Calu3 (cell line): ENCODE data around the gene RAB23. TPM values are rescaled to one million over a fixed set of nuclear protein-coding genes. Genes with fewer than 3 reads are reported as not detected.

ENCODE experiments used
- BruUV-seq: library from RNA; stranded (reverse); fragments of 400-500 nt; replicated peaks from 2 replicates; lab custom pipeline; 2021; lab: Mats Ljungman, UMichigan
- CTCF ChIA-PET: fragments of 300-600 bp; sonication (Branson Sonifier 250); formaldehyde crosslinking; loops from one replicate; lab custom pipeline; 2022; ENCODE audit warnings: antibody characterized with exemption; lab: Charles Lee
- DNase-seq: peaks from one replicate; pipeline ENCODE4 v3.0.0; 2022
- H3K27ac Mint-ChIP-seq: one replicate; pipeline ENCODE4 v1.8.0; 2022; ENCODE audit warnings: mixed read lengths; ENCODE audit not compliant: unreplicated experiment
- H3K27me3 Mint-ChIP-seq: one replicate; pipeline ENCODE4 v1.8.0; 2022; ENCODE audit warnings: mixed read lengths; ENCODE audit not compliant: unreplicated experiment
- H3K36me3 Mint-ChIP-seq: one replicate; pipeline ENCODE4 v1.8.0; 2022; ENCODE audit warnings: mild to moderate bottlenecking, moderate library complexity, mixed read lengths; ENCODE audit not compliant: insufficient read depth, unreplicated experiment
- H3K4me1 Mint-ChIP-seq: one replicate; pipeline ENCODE4 v1.8.0; 2022; ENCODE audit warnings: mild to moderate bottlenecking, low read depth, mixed read lengths; ENCODE audit not compliant: unreplicated experiment
- H3K4me3 Mint-ChIP-seq: one replicate; pipeline ENCODE4 v1.8.0; 2022; ENCODE audit warnings: mild to moderate bottlenecking, low read depth, moderate library complexity, mixed read lengths; ENCODE audit not compliant: unreplicated experiment
- H3K9me3 Mint-ChIP-seq: one replicate; pipeline ENCODE4 v1.8.0; 2022; ENCODE audit warnings: low read depth, mixed read lengths; ENCODE audit not compliant: unreplicated experiment
- intact Hi-C: fragments of 100-400 bp; cut with micrococcal nuclease; formaldehyde crosslinking; loops from one replicate; pipeline ENCODE4 v1.10.0; 2022; ENCODE audit not compliant: unreplicated experiment
- total RNA-seq: library from RNA; stranded (reverse); gene quantifications from 2 replicates; pipeline ENCODE4 v1.2.3, GENCODE V29; 2022
- TF ChIP-seq, protein P1 (sequence below): fragments of 200-600 bp; IDR thresholded peaks from one replicate; pipeline ENCODE4 v1.8.0; 2022; ENCODE audit warnings: antibody characterized with exemption; ENCODE audit not compliant: unreplicated experiment

RAB23 gene
- total RNA-seq, 1 experiment from 2014 or later: 10.9 TPM

DNA sequence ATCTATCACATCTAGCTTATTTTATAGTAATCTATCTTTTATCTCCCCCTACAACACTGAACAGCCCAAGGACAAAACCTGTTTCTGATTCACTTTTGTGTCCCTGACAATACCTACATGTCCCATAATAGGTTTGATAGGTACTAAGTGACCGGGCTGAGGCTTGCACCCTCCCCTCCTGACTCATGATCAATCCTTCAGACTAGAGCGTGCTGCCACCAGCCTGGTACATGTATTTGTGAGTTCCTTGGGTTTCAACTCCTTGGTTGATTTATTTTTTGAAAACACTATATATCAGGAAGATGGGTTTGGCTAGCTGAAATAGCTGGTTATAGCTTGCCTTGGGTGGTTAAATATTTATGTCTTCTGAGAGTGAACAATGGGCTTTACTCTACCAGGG, 41.6 kb upstream of the RAB23 start:
- Mint-ChIP-seq H3K36me3 (no peaks in the 10 kb centered on the region), H3K9me3 (no peaks in the 10 kb centered on the region), H3K27ac (no peak overlapping the region), H3K4me3 (no peak overlapping the region), H3K4me1 (no peaks in the 10 kb centered on the region), H3K27me3 (no peaks in the 10 kb centered on the region)
- TF ChIP-seq, protein P1, sequence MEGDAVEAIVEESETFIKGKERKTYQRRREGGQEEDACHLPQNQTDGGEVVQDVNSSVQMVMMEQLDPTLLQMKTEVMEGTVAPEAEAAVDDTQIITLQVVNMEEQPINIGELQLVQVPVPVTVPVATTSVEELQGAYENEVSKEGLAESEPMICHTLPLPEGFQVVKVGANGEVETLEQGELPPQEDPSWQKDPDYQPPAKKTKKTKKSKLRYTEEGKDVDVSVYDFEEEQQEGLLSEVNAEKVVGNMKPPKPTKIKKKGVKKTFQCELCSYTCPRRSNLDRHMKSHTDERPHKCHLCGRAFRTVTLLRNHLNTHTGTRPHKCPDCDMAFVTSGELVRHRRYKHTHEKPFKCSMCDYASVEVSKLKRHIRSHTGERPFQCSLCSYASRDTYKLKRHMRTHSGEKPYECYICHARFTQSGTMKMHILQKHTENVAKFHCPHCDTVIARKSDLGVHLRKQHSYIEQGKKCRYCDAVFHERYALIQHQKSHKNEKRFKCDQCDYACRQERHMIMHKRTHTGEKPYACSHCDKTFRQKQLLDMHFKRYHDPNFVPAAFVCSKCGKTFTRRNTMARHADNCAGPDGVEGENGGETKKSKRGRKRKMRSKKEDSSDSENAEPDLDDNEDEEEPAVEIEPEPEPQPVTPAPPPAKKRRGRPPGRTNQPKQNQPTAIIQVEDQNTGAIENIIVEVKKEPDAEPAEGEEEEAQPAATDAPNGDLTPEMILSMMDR: no peak
- no TSS peak for BruUV-seq
- no peak for DNase-seq
- intact Hi-C loops: no loop called here
- CTCF ChIA-PET: no interaction called here

GRCh38 chr6:57262901-57263694, 41.0 kb upstream of the RAB23 start:
- CTCF ChIA-PET: no interaction called here
- Mint-ChIP-seq H3K36me3 (no peaks in the 10 kb centered on the region), H3K9me3 (no peaks in the 10 kb centered on the region), H3K27me3 (no peaks in the 10 kb centered on the region), H3K4me1 (no peaks in the 10 kb centered on the region), H3K4me3 (no peak overlapping the region), H3K27ac (no peak overlapping the region)
- DNase-seq: no peak
- TF ChIP-seq, protein P1: no peak
- BruUV-seq: no TSS peak
- intact Hi-C loops: no loop called here

DNA sequence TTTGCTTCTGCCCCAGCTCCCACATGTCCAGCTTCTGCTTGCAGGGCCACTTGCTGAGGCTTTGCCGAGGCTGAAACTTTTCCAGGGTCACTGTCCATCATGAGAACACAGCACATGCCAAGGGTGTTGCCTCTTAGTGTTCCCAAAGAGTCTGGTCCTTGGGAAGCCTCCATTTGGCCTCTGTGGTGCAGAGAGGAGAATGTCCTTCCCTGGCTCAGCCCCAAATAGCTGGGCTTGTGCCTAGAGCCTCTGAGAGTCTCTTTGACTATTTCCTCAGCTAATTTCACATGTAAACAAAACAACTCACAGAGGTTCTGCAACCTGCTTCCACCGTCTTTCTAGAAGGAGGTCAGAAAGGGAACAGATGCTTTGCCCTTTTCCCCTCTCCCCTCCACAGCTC, 40.4 kb upstream of the RAB23 start:
- CTCF ChIA-PET: no interaction called here
- TF ChIP-seq, protein P1: no peak
- H3K27ac Mint-ChIP-seq: no peak overlapping the region
- H3K36me3 Mint-ChIP-seq: no peaks in the 10 kb centered on the region
- H3K27me3 Mint-ChIP-seq: no peaks in the 10 kb centered on the region
- intact Hi-C loops: no loop called here
- H3K4me3 Mint-ChIP-seq: no peak overlapping the region
- H3K9me3 Mint-ChIP-seq: no peaks in the 10 kb centered on the region
- no TSS peak for BruUV-seq
- no peaks in the 10 kb centered on the region for H3K4me1 Mint-ChIP-seq
- no peak for DNase-seq

DNA sequence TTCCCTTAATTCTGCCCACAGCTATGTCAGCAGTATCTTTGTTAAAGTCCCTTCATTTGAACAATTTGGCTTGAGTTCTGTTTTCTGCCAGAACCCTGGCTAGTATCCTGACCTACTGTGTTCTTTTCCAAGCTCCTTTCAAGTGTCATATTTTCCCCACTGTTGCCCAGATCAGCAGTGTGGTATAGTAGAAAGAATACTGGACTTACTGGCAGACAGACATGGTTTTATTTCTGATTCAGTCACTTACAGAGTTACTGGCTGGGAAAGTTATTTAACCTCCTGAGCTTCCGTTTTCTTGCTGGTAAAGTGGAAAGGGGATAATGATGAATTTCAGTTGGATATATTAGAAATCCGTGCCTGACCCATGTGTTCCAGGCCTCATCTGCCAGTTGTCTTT, 39.8 kb upstream of the RAB23 start:
- no peak overlapping the region for H3K4me3 Mint-ChIP-seq
- TF ChIP-seq, protein P1: no peak
- H3K27me3 Mint-ChIP-seq: no peaks in the 10 kb centered on the region
- CTCF ChIA-PET: no interaction called here
- no peaks in the 10 kb centered on the region for H3K4me1 Mint-ChIP-seq
- no peak overlapping the region for H3K27ac Mint-ChIP-seq
- no peaks in the 10 kb centered on the region for H3K36me3 Mint-ChIP-seq
- intact Hi-C loops: no loop called here
- DNase-seq: no peak
- BruUV-seq: no TSS peak
- H3K9me3 Mint-ChIP-seq: no peaks in the 10 kb centered on the region
